ENCODE measurements around the gene NRTN.

NRTN gene

GRCh38 chr19:5823579-5824281, 18.9 kb downstream of the NRTN start:
- peak; percentile 57 for TF ChIP-seq CTCF (IDR thresholded peaks at IDR 0.05; ENCODE audit: control insufficient read depth, extremely low read depth, insufficient read depth)
- no peak for DNase-seq (ENCODE audit: low read depth)

GRCh38 chr19:5824751-5825150, 19.9 kb downstream of the NRTN start:
- DNase-seq (ENCODE audit: low read depth), result no peak
- no peak for TF ChIP-seq CTCF (IDR thresholded peaks at IDR 0.05; ENCODE audit: control insufficient read depth, extremely low read depth, insufficient read depth)
- H3K4me3 ChIP-seq (ENCODE audit: low read depth, low read length), result no peak overlapping the region

More at GRCh38 chr19:5823579-5824281, 18.9 kb downstream of the NRTN start:
- H3K4me3 ChIP-seq (ENCODE audit: low read depth, low read length), result no peak overlapping the region

GRCh38 chr19:5825178-5825577, 20.3 kb downstream of the NRTN start:
- no peak overlapping the region for H3K4me3 ChIP-seq (ENCODE audit: low read depth, low read length)
- TF ChIP-seq CTCF (IDR thresholded peaks at IDR 0.05; ENCODE audit: control insufficient read depth, extremely low read depth, insufficient read depth), result no peak
- no peak for DNase-seq (ENCODE audit: low read depth)

GRCh38 chr19:5826531-5827341, 21.9 kb downstream of the NRTN start:
- H3K4me3 ChIP-seq (ENCODE audit: low read depth, low read length), result peak overlapping the region; percentile 52
- no peak for TF ChIP-seq CTCF (IDR thresholded peaks at IDR 0.05; ENCODE audit: control insufficient read depth, extremely low read depth, insufficient read depth)
- DNase-seq (ENCODE audit: low read depth), result no peak

GRCh38 chr19:5827342-5827890, 22.5 kb downstream of the NRTN start:
- DNase-seq (ENCODE audit: low read depth), result no peak
- no peak for TF ChIP-seq CTCF (IDR thresholded peaks at IDR 0.05; ENCODE audit: control insufficient read depth, extremely low read depth, insufficient read depth)
- peak overlapping the region; percentile 52 for H3K4me3 ChIP-seq (ENCODE audit: low read depth, low read length)

- H3K4me3 ChIP-seq (ENCODE audit: low read depth, low read length), result peak overlapping the region; percentile 70
Observed at GRCh38 chr19:5827891-5828660, 23.2 kb downstream of the NRTN start.

More at GRCh38 chr19:5827891-5828660, 23.2 kb downstream of the NRTN start:
- DNase-seq (ENCODE audit: low read depth), result peak; percentile 82
- TF ChIP-seq CTCF (IDR thresholded peaks at IDR 0.05; ENCODE audit: control insufficient read depth, extremely low read depth, insufficient read depth), result no peak
